ENCODE data around the gene CLTB.
A peak's percentile ranks its signal among the peaks of the same experiment; 100 is the strongest.

Gene CLTB

GRCh38 chr5:176415240-176415951, 943 bp downstream of the CLTB start:
- peak overlapping the region; percentile 82 for H3K9ac ChIP-seq (ENCODE audit: insufficient read length, low read depth)
- peaks cover 3% of the 10 kb centered on the region for H3K4me1 ChIP-seq (ENCODE audit: insufficient read depth, insufficient read length)
- no peak for TF ChIP-seq SUZ12 (IDR thresholded peaks at IDR 0.05; ENCODE audit: extremely low read depth, insufficient read depth, insufficient read length)
- TF ChIP-seq YY1 (IDR thresholded peaks at IDR 0.05; ENCODE audit: insufficient read depth, insufficient read length), result no peak
- H3K9me3 ChIP-seq (ENCODE audit: insufficient read depth, low read length), result peaks cover 19% of the 10 kb centered on the region
- DNase-seq (ENCODE audit: low read depth, low spot score), result no peak
- peaks cover 10% of the 10 kb centered on the region for H3K36me3 ChIP-seq (ENCODE audit: insufficient read depth, insufficient read length, low read length)
- peak overlapping the region; percentile 74 for H3K4me3 ChIP-seq (ENCODE audit: insufficient read length, low read depth)
- H3K27me3 ChIP-seq (ENCODE audit: insufficient read depth, insufficient read length), result peaks cover 9% of the 10 kb centered on the region

- Histone ChIP-seq H3K4me1 (ENCODE audit: insufficient read depth, insufficient read length) (peaks cover 3% of the 10 kb centered on the region), H3K36me3 (ENCODE audit: insufficient read depth, insufficient read length, low read length) (peaks cover 17% of the 10 kb centered on the region), H3K9me3 (ENCODE audit: insufficient read depth, low read length) (peaks cover 15% of the 10 kb centered on the region; the same call in 1 of the 2 replicates), H3K4me3 (ENCODE audit: insufficient read length, low read depth) (no peak overlapping the region), H3K27me3 (ENCODE audit: insufficient read depth, insufficient read length) (peaks cover 9% of the 10 kb centered on the region), H3K9ac (ENCODE audit: insufficient read length, low read depth) (no peak overlapping the region)
- DNase-seq (ENCODE audit: low read depth, low spot score), result no peak
- TF ChIP-seq ZNF274 (IDR thresholded peaks at IDR 0.05; ENCODE audit: low read depth, low read length), result no peak
- no peak for TF ChIP-seq YY1 (IDR thresholded peaks at IDR 0.05; ENCODE audit: insufficient read depth, insufficient read length)
- no peak for TF ChIP-seq SUZ12 (IDR thresholded peaks at IDR 0.05; ENCODE audit: extremely low read depth, insufficient read depth, insufficient read length)
Measured at GRCh38 chr5:176414704-176415103, 1.6 kb downstream of the CLTB start.

GRCh38 chr5:176413709-176414191, 2.6 kb downstream of the CLTB start:
- Histone ChIP-seq H3K4me3 (ENCODE audit: insufficient read length, low read depth) (no peak overlapping the region), H3K4me1 (ENCODE audit: insufficient read depth, insufficient read length) (peaks cover 3% of the 10 kb centered on the region), H3K27me3 (ENCODE audit: insufficient read depth, insufficient read length) (peaks cover 9% of the 10 kb centered on the region), H3K9me3 (ENCODE audit: insufficient read depth, low read length) (peaks cover 15% of the 10 kb centered on the region; the same call in 1 of the 2 replicates), H3K9ac (ENCODE audit: insufficient read length, low read depth) (no peak overlapping the region), H3K36me3 (ENCODE audit: insufficient read depth, insufficient read length, low read length) (peaks cover 19% of the 10 kb centered on the region)
- no peak for TF ChIP-seq ZNF274 (IDR thresholded peaks at IDR 0.05; ENCODE audit: low read depth, low read length)
- TF ChIP-seq YY1 (IDR thresholded peaks at IDR 0.05; ENCODE audit: insufficient read depth, insufficient read length), result no peak
- no peak for DNase-seq (ENCODE audit: low read depth, low spot score)

GRCh38 chr5:176413255-176413565, 3.1 kb downstream of the CLTB start:
- no peak for TF ChIP-seq YY1 (IDR thresholded peaks at IDR 0.05; ENCODE audit: insufficient read depth, insufficient read length)
- no peak for TF ChIP-seq SUZ12 (IDR thresholded peaks at IDR 0.05; ENCODE audit: extremely low read depth, insufficient read depth, insufficient read length)
- TF ChIP-seq ZNF274 (IDR thresholded peaks at IDR 0.05; ENCODE audit: low read depth, low read length), result no peak
- peaks cover 9% of the 10 kb centered on the region for H3K27me3 ChIP-seq (ENCODE audit: insufficient read depth, insufficient read length)
- H3K9me3 ChIP-seq (ENCODE audit: insufficient read depth, low read length), result peaks cover 14% of the 10 kb centered on the region; the same call in 1 of the 2 replicates
- peak overlapping the region; percentile 10 for H3K9ac ChIP-seq (ENCODE audit: insufficient read length, low read depth)
- no peak overlapping the region for H3K4me3 ChIP-seq (ENCODE audit: insufficient read length, low read depth)
- no peak for DNase-seq (ENCODE audit: low read depth, low spot score)
- H3K4me1 ChIP-seq (ENCODE audit: insufficient read depth, insufficient read length), result peaks cover 3% of the 10 kb centered on the region
- H3K36me3 ChIP-seq (ENCODE audit: insufficient read depth, insufficient read length, low read length), result peaks cover 19% of the 10 kb centered on the region

GRCh38 chr5:176412517-176413254, 3.7 kb downstream of the CLTB start:
- no peak overlapping the region for H3K9ac ChIP-seq (ENCODE audit: insufficient read length, low read depth)
- peaks cover 9% of the 10 kb centered on the region for H3K27me3 ChIP-seq (ENCODE audit: insufficient read depth, insufficient read length)
- H3K36me3 ChIP-seq (ENCODE audit: insufficient read depth, insufficient read length, low read length), result peaks cover 22% of the 10 kb centered on the region
- no peak for TF ChIP-seq YY1 (IDR thresholded peaks at IDR 0.05; ENCODE audit: insufficient read depth, insufficient read length)
- TF ChIP-seq ZNF274 (IDR thresholded peaks at IDR 0.05; ENCODE audit: low read depth, low read length), result no peak
- no peak for TF ChIP-seq SUZ12 (IDR thresholded peaks at IDR 0.05; ENCODE audit: extremely low read depth, insufficient read depth, insufficient read length)
- H3K4me1 ChIP-seq (ENCODE audit: insufficient read depth, insufficient read length), result peaks cover 3% of the 10 kb centered on the region
- H3K9me3 ChIP-seq (ENCODE audit: insufficient read depth, low read length), result peaks cover 9% of the 10 kb centered on the region; the same call in 1 of the 2 replicates
- DNase-seq (ENCODE audit: low read depth, low spot score), result no peak
- no peak overlapping the region for H3K4me3 ChIP-seq (ENCODE audit: insufficient read length, low read depth)

- Histone ChIP-seq H3K9me3 (ENCODE audit: insufficient read depth, low read length) (no peaks in the 10 kb centered on the region), H3K36me3 (ENCODE audit: insufficient read depth, insufficient read length, low read length) (peaks cover 39% of the 10 kb centered on the region), H3K4me1 (ENCODE audit: insufficient read depth, insufficient read length) (no peaks in the 10 kb centered on the region), H3K27me3 (ENCODE audit: insufficient read depth, insufficient read length) (no peaks in the 10 kb centered on the region), H3K4me3 (ENCODE audit: insufficient read length, low read depth) (no peak overlapping the region), H3K9ac (ENCODE audit: insufficient read length, low read depth) (no peak overlapping the region)
- TF ChIP-seq YY1 (IDR thresholded peaks at IDR 0.05; ENCODE audit: insufficient read depth, insufficient read length) (no peak), SUZ12 (IDR thresholded peaks at IDR 0.05; ENCODE audit: extremely low read depth, insufficient read depth, insufficient read length) (no peak), ZNF274 (IDR thresholded peaks at IDR 0.05; ENCODE audit: low read depth, low read length) (no peak)
- DNase-seq (ENCODE audit: low read depth, low spot score), result no peak
Measured at GRCh38 chr5:176410486-176411180, 5.7 kb downstream of the CLTB start.

- no peaks in the 10 kb centered on the region for H3K27me3 ChIP-seq (ENCODE audit: insufficient read depth, insufficient read length)
- no peak for TF ChIP-seq SUZ12 (IDR thresholded peaks at IDR 0.05; ENCODE audit: extremely low read depth, insufficient read depth, insufficient read length)
- TF ChIP-seq YY1 (IDR thresholded peaks at IDR 0.05; ENCODE audit: insufficient read depth, insufficient read length), result no peak
- no peak for TF ChIP-seq ZNF274 (IDR thresholded peaks at IDR 0.05; ENCODE audit: low read depth, low read length)
- H3K36me3 ChIP-seq (ENCODE audit: insufficient read depth, insufficient read length, low read length), result peaks cover 40% of the 10 kb centered on the region
- no peak overlapping the region for H3K4me3 ChIP-seq (ENCODE audit: insufficient read length, low read depth)
- H3K9me3 ChIP-seq (ENCODE audit: insufficient read depth, low read length), result no peaks in the 10 kb centered on the region
- no peaks in the 10 kb centered on the region for H3K4me1 ChIP-seq (ENCODE audit: insufficient read depth, insufficient read length)
- no peak for DNase-seq (ENCODE audit: low read depth, low spot score)
- H3K9ac ChIP-seq (ENCODE audit: insufficient read length, low read depth), result no peak overlapping the region
Measured at GRCh38 chr5:176409765-176410164, 6.6 kb downstream of the CLTB start.

All from NT2/D1 (cell line).